NCI-H460 (cell line): Measurements from ENCODE around the gene PPP2R5C. TPM values are rescaled to one million over a fixed set of nuclear protein-coding genes. Genes with fewer than 3 reads are reported as not detected.

Source experiments
- DNase-seq: peaks from one replicate; pipeline ENCODE4 v3.0.0-alpha.2; 2016; ENCODE audit warnings: low read depth; ENCODE audit errors: extremely low read depth
- total RNA-seq: library from RNA; depleted of rRNA; stranded (reverse); fragments of >200 nt; shearing (Covaris generic); gene quantifications from 2 replicates; pipeline ENCODE4 v1.2.3, GENCODE V29; 2014

PPP2R5C gene
- total RNA-seq, 1 experiment from 2014 or later: 352 TPM

DNA sequence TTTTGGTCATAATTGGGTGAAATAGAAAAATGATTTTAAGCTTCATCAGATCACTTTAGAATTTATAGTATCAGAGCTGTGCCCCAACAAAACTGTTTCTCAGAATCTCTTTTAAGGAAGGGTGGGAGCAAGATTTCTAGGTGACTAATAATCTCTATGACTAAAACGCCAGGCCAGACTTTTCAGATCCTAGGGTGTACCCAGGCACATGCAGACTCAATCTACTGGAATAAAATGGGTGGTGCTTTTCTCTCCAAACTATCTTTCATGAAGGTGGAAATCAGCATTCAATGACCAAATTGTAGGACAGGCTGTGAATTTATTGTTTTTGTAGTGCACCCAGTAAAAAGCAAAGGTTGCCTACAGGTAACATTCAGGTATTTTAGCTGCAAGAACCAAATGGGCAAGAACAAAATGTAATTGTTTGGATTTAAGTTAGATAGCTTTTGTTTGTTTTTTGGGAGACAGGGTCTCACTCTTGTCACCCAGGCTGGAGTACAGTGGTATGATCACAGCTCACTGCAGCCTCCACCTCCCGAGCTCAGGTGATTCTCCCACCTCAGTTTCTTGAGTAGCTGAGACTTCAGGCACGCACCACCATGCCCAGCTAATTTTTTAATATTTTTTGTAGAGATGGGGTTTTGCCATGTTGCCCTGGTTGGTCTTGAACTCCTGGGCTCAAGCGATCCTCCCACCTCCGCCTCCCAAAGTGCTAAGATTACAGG, 49.5 kb downstream of the PPP2R5C start:
- no peak for DNase-seq

DNA sequence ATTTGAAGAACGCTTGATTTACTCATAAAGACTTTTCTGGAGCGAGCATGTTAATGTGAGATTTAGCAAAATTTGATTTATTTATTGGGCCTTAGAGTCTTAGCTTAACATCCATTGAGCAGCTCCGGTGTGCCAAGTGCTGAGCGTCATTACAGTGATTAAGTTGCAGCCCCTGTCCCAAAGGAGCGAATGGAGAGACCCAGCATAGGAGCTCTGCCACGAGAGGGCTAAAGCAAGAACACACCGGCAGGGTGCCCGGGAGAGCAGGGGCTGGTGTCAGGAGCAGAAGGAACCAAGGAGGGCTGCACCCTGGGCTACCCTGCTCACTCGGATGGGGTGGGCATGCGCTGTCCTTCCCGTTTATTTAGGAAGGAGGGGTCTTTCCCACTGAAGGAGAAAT, 50.6 kb downstream of the PPP2R5C start:
- DNase-seq: no peak

DNA sequence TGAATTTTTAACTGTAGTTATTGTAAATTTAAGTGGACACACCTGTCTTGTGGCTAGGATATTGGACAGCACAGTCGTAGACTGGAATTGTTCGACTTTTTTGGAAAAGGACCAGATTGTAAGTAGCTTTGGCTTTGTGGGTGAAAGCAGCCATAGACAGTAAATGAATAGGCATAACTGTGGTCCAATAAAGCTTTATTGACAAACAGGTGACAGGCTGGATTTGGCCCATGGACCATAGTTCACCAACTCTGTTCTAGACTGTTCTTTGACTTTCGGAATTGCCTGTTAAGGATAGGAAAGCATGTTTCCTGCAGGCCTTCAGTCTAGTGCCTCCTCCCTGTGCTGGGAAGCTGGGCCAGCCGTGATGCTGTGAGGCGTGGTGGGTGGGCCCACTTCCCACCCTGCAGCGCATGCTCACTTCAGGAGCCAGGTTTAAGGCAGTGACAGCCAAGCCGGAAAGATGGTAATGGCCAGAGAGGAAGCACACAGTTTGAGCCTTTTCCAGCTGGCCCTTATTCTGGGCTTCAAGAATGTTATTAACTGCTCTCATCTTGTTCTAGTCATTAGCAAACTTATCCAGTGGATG, 51.8 kb downstream of the PPP2R5C start:
- DNase-seq: no peak

DNA sequence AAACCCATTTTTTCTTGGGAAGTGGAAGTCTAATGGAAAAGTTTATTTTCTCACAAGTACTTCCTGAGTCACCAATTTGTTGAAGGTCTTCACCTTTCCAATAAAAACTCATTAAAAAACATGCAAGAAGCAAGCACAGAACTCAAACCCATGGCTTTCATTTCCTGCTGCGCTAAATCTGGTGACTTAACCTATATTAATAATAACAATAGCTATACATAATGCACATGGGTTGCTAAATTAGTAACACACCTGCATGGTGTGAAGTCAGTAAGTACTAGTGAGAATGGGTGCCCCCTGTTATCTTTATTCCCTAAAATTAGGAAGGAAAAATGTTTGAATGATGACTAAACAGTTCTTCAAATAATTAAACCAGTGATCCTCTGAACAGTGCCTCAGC, 52.3 kb downstream of the PPP2R5C start:
- DNase-seq: no peak

DNA sequence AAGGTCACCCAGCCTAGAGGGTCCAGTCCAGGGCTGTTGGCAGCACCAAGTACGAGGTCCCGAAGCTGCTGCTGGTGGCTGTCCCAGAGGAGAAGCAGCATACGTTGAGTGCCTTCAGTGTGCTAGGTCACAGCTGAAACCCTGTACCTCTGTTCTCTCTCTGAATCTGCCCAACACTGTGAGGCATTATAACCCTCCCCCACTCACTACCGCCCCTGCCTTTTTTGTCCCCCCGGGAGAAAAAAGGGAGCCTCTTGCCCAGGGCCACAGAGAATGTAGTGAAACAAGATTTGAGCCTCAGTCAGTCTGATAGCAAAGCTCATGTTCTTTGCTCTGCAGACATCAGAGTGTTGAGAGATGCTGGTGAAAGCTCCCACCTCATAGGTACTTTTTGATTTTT, 53.4 kb downstream of the PPP2R5C start:
- no peak for DNase-seq

DNA sequence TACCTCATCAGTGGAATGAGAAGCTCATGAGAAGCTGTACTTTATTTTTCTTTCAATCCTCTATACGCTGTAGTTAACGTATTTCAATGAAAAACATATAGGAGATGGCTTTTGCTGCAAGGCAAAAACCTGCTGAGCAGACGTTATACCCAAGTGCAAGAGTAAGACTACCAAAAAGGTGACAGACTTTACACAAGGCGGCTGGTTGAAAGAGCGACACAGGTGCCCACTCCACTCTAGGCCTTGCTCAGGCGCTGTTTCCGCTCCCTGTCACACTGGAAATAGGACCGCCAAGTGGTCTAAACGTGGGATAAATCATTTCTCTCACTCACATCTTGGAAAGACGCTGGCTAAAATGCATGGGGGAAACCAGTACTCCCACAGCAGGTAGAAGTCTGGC, 54.5 kb downstream of the PPP2R5C start:
- DNase-seq: no peak

DNA sequence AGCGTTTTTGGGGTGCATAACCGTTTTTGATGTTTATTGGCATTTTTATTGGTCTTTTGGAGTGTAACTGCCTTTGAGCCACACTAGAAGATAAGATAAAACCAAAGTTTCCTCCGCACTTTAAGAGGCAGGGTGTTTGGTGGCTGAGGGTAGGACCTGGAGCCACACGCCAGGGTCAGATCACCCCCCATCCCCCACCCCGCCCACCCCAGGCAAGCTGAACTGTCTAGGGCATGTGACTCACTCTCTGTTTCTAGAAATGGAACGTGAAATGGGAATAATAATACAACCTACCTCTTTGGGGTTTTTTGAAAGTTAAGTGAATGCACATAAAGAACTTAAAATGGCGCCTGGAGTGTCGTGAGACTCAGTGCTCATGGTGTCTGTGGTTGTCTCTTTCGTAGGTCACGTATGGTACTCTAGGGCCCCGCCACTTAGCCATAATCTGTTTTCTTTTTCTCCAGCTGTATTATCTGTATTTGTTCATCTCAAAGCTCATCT, 56.0 kb downstream of the PPP2R5C start:
- DNase-seq: no peak

DNA sequence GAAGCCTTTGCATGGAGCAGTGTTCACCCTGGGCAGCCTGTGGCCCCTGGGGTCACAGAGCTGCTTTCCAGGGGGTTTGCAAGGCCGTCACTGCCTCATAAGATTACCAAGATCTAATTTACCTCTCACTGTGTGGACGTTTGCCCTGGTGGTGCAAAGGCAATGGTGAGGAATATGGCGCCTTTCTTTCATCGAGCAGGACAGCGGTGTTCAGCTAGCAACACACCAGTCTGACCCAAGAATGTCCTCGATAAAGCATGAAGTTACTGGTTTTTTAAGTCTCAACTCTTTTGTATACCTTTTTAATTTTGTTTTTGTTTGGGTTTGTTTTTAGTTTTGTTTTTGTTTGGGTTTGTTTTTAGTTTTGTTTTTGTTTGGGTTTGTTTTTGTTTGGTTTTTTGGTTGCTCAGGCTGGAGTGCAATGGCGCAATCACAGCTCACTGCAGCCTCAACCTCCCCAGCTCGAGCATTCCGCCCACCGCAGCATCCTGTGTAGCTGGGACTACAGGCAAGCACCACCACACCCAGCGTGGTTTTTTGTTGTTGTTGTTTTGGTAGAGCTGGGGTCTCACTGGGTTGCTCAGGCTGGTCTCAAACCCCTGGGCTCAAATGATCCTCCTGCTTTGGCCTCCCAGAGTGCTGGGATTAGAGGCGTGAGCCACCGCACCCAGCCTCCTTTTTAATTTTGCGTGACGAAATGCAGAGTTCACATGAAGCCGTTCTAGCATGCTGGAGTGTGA, 57.9 kb downstream of the PPP2R5C start:
- DNase-seq: no peak

DNA sequence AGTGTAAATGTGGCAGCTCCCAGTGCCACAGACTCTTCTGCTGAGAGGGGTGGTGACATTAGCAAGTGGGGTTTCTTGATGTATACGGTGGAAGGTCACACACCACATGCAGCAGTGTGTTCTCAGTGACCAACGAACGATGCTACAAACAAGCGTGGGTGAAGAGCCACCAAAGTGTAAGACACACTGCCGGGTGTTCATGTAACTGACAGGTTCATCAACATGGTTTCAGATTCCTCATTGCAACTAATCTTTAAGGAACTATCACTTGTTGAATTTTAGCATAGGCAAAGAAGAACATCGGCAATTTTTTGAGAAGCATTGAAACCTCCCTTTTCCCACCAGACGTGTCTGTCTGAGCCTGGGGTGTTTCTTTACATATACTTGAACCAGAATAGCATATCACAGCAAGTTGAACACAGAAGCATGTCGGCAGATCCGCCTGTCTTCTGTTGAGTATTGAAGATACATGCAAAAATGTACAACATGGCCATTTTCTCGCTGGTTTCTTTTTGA, 58.8 kb downstream of the PPP2R5C start:
- DNase-seq: no peak

DNA sequence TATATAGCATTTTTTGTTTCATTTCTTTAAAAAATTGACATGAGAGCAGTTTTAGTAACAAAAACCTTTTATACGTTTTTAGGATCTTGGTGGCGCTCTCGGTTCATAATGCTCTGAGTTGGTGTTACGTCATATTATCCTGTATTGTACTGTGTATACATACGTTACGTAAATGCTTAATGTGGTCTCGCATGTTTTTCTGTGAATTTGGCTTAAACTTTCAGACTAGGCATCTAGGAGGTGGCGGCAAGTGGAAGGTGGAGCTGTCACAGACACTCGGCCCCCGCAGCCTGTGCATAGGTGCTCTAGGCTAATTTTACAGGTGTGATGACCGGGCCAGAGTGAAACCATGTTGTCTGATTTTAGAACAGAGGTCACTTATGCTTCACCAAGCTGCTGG, 60.0 kb downstream of the PPP2R5C start:
- DNase-seq: no peak

DNA sequence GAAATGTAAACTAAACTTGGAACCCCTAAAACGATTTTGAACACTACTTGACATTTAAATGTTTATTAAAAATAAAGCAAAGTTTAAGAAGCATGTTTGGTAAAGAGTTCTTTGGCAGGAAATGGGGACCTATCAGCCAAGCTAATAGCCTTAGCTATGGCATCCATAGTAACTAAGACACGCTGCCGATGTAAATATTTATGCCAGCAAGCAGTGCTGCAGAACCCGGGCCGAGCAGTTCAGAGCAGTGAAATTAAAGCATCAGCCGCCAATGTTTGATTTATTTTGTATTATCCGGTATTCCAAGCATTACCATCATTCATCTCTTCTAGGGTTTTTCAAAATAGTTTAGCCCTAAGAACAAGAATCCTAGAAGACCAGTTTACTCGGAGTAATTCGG, 61.6 kb downstream of the PPP2R5C start:
- DNase-seq: no peak

DNA sequence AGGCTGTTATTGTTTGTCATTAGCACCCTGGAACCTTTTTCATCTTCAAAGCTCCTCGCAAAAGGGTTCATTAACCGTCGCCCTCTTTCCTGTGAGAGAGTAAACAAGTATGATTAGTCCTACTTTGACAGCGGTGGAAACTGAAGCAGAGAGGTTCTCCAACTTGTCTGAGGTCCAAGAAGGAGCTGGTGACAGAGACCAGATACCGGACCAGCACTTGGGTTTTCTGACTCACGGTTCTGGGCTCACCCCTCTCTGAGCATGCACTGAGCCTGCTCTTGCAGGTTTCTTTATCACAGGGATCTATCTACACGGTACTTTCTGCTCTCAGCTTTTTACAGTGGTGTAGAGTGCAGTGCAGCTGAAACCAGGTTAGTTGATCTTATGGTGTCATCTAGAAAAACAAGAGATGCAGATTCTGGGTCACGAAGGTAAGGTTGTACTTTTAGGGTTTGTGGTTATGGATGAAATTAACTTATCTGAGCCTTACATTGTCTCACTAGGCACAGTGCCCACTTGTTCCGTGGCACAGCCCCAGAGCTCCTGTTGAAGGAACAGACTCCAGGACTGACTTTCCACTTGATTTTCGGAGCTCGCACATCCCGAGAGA, 62.1 kb downstream of the PPP2R5C start:
- DNase-seq: no peak

DNA sequence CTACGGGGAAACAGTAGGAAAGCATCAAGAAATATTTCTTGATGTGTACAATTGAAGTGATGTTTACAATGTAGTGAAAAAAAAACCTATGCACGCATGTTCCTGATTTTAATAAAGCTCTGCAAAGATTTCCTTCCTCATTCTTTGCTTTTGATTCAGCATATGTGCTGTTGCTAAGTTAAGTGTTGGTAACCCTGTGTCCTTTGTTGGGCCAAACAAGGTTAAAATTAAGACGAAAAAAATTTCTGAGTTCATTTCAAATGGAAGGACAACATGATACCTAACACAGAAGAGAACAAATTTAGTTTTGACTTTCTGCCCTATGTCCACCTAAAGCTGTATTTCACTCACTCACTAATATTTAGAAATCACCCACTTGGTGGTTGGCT, 62.8 kb downstream of the PPP2R5C start:
- no peak for DNase-seq

DNA sequence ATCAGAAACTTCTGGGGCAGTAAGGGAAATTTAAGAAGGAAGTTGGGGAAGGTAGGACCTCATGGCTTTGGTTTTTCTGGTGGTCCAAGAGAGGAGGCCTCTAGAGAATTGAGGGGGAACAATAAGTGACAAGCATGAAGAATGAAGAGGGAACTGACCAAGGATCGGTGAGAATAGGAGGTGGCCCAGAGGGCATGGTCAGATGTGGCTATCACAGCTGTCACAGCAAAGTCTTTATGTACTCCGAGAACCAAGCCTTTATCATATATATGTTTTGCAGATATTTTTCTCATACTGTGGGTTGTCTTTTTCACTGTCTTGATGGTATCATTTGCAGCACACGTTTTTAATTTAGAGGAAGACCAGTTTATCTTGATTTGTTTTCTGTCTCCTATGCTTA, 64.3 kb downstream of the PPP2R5C start:
- no peak for DNase-seq

DNA sequence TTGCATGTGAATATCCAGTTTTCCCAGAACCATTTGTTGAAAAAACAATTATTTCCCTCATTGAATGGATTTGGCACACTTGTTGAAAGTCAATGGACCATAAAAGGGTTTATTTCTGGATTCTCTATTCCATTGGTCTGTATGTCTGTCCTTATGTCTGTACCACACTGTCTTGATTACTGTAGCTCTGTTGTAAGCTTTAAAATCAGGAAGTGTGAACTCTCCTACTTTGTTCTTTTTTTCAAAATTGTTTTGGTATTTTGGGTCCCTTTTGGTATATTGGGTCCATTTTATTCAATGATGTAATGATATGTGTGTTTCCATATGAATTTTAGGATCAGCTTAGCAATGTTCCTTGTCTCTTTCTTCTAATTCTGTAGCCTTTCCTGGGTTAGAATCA, 64.8 kb downstream of the PPP2R5C start:
- DNase-seq: no peak

DNA sequence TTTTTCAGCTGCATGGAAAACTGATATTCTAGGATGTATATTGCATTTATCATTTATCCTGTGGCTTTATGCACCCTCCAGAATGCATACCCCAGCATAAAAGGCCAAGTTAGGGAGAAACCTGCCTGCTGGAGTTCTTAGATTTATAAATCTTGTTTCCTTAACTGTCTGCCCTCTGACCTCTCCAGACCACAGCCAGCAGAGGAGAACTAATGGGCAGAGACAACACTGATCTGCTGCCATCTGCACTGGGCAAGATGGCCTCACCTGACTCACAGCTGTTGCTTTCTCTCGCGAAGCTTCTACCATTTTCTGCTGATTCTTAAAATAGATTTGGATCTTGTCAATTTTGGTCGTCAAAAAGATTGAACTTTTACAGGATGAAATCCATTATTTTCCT, 65.8 kb downstream of the PPP2R5C start:
- no peak for DNase-seq

DNA sequence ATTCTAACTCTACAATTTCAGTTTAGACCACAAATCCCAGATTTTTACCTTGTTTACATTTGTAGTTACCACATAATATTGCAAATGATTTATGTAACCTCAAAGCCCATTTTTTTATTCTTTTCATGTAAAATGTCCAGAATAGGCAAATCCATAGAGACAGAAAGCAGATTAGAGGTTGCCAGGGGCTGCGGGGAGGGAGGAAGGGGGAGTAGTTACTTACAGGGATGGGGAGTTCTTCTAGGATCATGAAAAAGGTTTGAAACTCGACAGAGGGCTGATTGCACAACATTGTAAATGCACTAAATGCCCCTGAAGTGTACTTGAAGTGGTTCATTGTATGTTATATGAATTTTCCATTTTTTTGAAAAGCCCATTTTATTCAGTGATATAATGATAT, 66.5 kb downstream of the PPP2R5C start:
- DNase-seq: no peak

DNA sequence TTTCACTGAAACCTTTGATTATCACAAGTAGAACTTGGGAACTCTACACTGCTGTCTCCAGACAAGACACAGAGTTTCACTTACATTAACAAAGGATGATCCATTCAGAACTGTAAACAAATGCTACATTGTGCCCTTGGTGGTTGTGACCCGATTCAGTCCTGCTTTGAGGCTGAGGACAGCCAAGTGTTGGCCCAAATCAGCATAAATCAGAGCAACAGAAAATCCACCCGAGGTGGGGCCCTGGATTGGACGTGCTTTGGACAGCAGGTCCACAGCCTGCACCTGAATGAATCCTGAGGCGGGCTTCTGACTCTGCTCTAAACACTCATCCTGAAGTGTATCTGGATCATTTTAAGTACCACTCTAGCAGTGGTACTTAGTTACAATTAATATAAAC, 68.8 kb downstream of the PPP2R5C start:
- no peak for DNase-seq

DNA sequence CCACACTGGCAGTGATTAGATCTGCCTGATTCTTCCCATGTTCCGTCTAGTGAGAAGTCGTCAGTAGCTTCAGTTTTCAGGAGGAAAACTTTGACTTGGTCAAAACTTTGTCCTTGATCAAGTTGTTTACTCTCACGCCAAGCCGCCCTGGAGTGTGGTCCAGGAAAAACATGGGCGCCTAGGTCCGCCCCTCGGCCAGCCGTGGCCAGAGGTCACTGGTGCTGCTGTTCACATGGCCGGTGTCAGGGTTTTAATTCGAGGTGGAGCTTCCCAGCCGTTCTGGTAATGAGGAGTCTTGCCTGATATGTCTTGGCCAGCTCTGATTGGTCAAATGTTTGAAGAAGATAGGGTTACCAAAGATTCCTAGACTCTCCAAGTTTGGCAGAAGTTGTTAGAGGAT, 71.5 kb downstream of the PPP2R5C start:
- no peak for DNase-seq

DNA sequence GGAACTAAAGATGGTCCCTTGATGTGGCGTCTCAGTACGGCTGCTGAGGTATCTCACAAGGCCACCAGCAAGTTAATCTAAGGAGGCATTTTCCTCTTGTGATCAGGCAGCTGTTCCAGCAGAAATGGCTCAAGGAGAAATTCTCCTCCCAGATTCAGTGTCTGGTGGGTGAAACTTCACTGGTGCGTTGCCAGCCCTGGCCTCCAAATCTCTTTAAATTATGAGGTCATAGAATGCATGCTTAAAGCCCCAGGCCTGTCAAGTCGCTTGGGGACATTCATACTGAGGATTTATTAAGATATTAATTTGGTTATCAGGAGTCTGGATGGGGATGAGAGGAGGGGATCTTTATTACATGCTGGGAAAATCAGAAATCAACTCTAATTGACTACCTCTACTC, 72.9 kb downstream of the PPP2R5C start:
- no peak for DNase-seq

DNA sequence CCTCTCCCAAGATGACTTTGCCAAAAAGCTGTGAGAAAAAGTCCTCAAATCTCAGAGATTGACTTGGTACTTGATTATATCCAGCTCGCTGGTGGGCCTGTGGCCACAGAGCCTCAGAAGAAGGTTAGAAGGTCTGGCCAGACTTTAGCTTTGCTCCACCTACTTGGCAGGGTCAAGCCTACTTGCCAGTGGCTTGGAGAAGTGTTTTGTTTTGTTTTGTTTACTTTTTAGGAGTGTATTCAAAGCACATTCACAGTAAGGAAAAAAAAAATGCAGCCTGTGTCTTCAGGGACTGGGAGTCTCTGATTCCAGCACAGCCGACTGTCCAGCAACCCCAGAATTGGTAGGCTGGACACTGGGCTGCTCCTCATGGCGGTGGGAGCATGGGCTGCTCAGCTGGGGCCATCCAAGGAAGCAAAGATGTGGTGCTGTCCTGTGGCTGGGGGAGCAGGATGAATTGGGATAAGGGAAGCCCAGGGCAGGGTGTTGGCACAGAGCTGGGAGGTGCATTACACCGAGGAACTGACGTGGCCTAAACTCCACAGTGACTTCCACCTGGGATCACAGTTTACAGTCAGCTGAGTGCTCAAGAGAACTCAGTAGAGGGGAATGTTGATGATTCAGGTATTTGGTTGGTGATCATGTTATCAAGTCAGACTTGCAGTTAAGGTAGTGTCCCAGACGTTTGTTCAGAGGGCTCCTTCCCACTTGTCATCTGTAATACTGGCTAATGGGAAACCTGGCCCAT, 73.5 kb downstream of the PPP2R5C start:
- DNase-seq: no peak
